SK-N-SH (cell line): Measurements from ENCODE around the gene PPP1R15B. TPM values are rescaled to one million over a fixed set of nuclear protein-coding genes. Genes with fewer than 3 reads are reported as not detected.

Source experiments
- CTCF ChIA-PET: fragments of 300-600, 350-600 bp; formaldehyde crosslinking; extraction: SDS; loops from one replicate; lab custom pipeline; 2021; lab: Yijun Ruan, JAX
- POLR2A ChIA-PET: fragments of 350-600 bp; sonication (Branson Sonifier 250); formaldehyde crosslinking; extraction: SDS; loops from one replicate; lab custom pipeline; 2020; ENCODE audit warnings: antibody characterized with exemption, inconsistent platforms; lab: Yijun Ruan, JAX
- DNase-seq: peaks from one replicate; pipeline ENCODE4 v3.0.0; 2012
- H2AFZ ChIP-seq: fragments of 200-600 bp; sonication (generic); 2 replicates; pipeline ENCODE4 v1.8.1; 2016; ENCODE audit warnings: antibody characterized with exemption, mild to moderate bottlenecking, low read depth
- H3F3A ChIP-seq: fragments of 200-600 bp; sonication (generic); replicated peaks from 2 replicates; pipeline ENCODE3; 2016; ENCODE audit warnings: antibody characterized with exemption, mild to moderate bottlenecking; ENCODE audit not compliant: insufficient read depth
- H3K27ac ChIP-seq, 2 experiments: fragments of 200-500 bp in 1 of 2; fragments of 200-600 bp in 1 of 2; sonication (Bioruptor generic) in 1 of 2; sonication (generic), shearing (Covaris generic) in 1 of 2; 2 replicates each; pipeline versions ENCODE4 v1.5.1 to v1.6.1; 2014 to 2016; ENCODE audit warnings: low read depth in 2 of 2, inconsistent platforms in 1 of 2, low read length in 1 of 2, mild to moderate bottlenecking in 1 of 2, mixed read lengths in 1 of 2
- H3K27me3 ChIP-seq: fragments of 200-600 bp; sonication (generic), shearing (Covaris generic); 2 replicates; pipeline ENCODE4 v1.6.1; 2016; ENCODE audit warnings: mixed run types; ENCODE audit not compliant: insufficient read depth
- H3K36me3 ChIP-seq, 2 experiments: fragments of 200-500 bp in 1 of 2; fragments of 200-600 bp in 1 of 2; sonication (Bioruptor generic) in 1 of 2; sonication (generic) in 1 of 2; replicated peaks in 1 of 2; 2 replicates each; pipeline versions ENCODE3 to v1.5.1; 2014 to 2016; ENCODE audit warnings: low read length in 1 of 2, mild to moderate bottlenecking in 1 of 2; ENCODE audit not compliant: insufficient read depth in 2 of 2, control insufficient read depth in 1 of 2
- H3K4me1 ChIP-seq, 2 experiments: fragments of 200-500 bp in 1 of 2; fragments of 200-600 bp in 1 of 2; sonication (Bioruptor generic) in 1 of 2; sonication (generic), shearing (Covaris generic) in 1 of 2; 2 replicates each; pipeline versions ENCODE4 v1.5.1 to v1.6.1; 2014 to 2016; ENCODE audit warnings: low read depth in 1 of 2, low read length in 1 of 2, mixed run types in 1 of 2; ENCODE audit not compliant: insufficient read depth in 2 of 2, control insufficient read depth in 1 of 2
- H3K4me2 ChIP-seq: fragments of 200-600 bp; sonication (generic), shearing (Covaris generic); 2 replicates; pipeline ENCODE4 v1.6.1; 2017; ENCODE audit warnings: mixed run types
- H3K4me3 ChIP-seq, 2 experiments: fragments of 200-500 bp in 1 of 2; fragments of 200-600 bp in 1 of 2; sonication (Bioruptor generic) in 1 of 2; sonication (generic), shearing (Covaris generic) in 1 of 2; 2 replicates each; pipeline versions ENCODE4 v1.5.1 to v1.8.1; 2014 to 2016; ENCODE audit warnings: low read depth in 2 of 2, inconsistent platforms in 1 of 2, low read length in 1 of 2, mild to moderate bottlenecking in 1 of 2, mixed read lengths in 1 of 2, moderate library complexity in 1 of 2
- H3K79me2 ChIP-seq: fragments of 200-600 bp; sonication (generic); 2 replicates; pipeline ENCODE4 v1.8.1; 2017; ENCODE audit warnings: mild to moderate bottlenecking; ENCODE audit not compliant: insufficient read depth
- H3K9ac ChIP-seq: fragments of 200-600 bp; sonication (generic); 2 replicates; pipeline ENCODE4 v1.6.1; 2017; ENCODE audit warnings: mixed run types
- H3K9me2 ChIP-seq: fragments of 200-600 bp; sonication (generic); 2 replicates; pipeline ENCODE4 v1.6.1; 2017; ENCODE audit warnings: mixed run types
- H3K9me3 ChIP-seq: fragments of 200-600 bp; sonication (generic); 2 replicates; pipeline ENCODE4 v1.6.1; 2017; ENCODE audit warnings: mixed run types, mild to moderate bottlenecking, moderate library complexity
- H4K20me1 ChIP-seq: fragments of 200-600 bp; sonication (generic); 2 replicates; pipeline ENCODE4 v1.6.1; 2017; ENCODE audit warnings: mild to moderate bottlenecking, mixed run types; ENCODE audit not compliant: insufficient read depth
- CHD2 ChIP-seq: fragments of 150-350 bp; IDR thresholded peaks from 2 replicates; pipeline ENCODE4 v1.6.1; 2018; ENCODE audit warnings: low read length; ENCODE audit not compliant: partially characterized antibody
- EZH2phosphoT487 ChIP-seq: fragments of 200-600 bp; sonication (generic); IDR thresholded peaks from 2 replicates; pipeline ENCODE4 v1.6.1; 2017; ENCODE audit warnings: low read depth, mixed run types, mild to moderate bottlenecking, antibody characterized with exemption, moderate library complexity, borderline replicate concordance
- FOSL2 ChIP-seq: IDR thresholded peaks from 2 replicates; pipeline ENCODE4 v1.4.0; 2012; ENCODE audit warnings: low read depth, mild to moderate bottlenecking, moderate library complexity, borderline replicate concordance
- GATA2 ChIP-seq: sonication (generic); formaldehyde crosslinking; IDR thresholded peaks from 2 replicates; pipeline ENCODE4 v1.5.0; 2020; ENCODE audit warnings: mild to moderate bottlenecking, missing genetic modification reagents
- POLR2AphosphoS5 ChIP-seq: IDR thresholded peaks from 2 replicates; pipeline ENCODE4 v1.6.1; 2012; ENCODE audit warnings: low read depth, low read length
- SIN3A ChIP-seq: IDR thresholded peaks from 2 replicates; pipeline ENCODE4 v1.6.1; 2012; ENCODE audit warnings: low read depth, mild to moderate bottlenecking, low read length, moderate library complexity, borderline replicate concordance
- TAF1 ChIP-seq: IDR thresholded peaks from 2 replicates; pipeline ENCODE4 v1.6.1; 2012; ENCODE audit warnings: low read depth, mild to moderate bottlenecking, low read length, moderate library complexity, borderline replicate concordance
- WGBS: methylation state at CpG from one replicate; pipeline ENCODE4 v1.1.6; 2017; ENCODE audit warnings: low lambda C conversion rate; 5-methylcytosine and 5-hydroxymethylcytosine counted together
- polyA plus RNA-seq, 3 experiments: library from polyadenylated mRNA; depleted of rRNA; stranded (reverse); fragments of >200 nt; gene quantifications; 2 replicates each; pipeline ENCODE4 v1.2.3, GENCODE V29; 2012
- TF ChIP-seq, protein P1 (sequence below): fragments of 150-350 bp; IDR thresholded peaks from 2 replicates; pipeline ENCODE4 v1.6.1; 2017; ENCODE audit warnings: antibody characterized with exemption, low read length, low read depth, borderline replicate concordance
- TF ChIP-seq, protein P2 (sequence below): IDR thresholded peaks from 2 replicates; pipeline ENCODE4 v1.4.0; 2012; ENCODE audit warnings: low read depth, borderline replicate concordance

Gene PPP1R15B
- polyA plus RNA-seq, 1 of the 3 experiments (the other 2 are of a cell fraction), result 12.1 TPM

DNA sequence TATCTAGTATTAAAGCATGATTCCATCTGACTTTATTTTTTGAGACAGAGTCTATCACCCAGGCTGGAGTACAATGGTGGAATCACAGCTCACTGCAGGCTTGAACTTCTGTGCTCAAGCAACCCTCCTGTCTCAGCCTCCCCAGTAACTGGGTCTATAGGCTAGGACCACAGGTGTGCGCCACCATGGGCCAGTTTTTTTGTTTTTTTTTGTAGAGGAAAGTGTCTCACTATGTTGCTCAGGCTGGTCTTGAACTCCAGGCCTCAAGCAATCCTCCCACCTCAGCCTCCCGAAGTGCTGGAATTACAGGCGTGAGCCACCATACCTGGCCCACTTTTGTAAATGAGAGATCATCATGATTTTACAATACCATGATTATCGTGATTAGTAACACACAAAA lies 9.2 kb downstream of the PPP1R15B start:
- H3K79me2 ChIP-seq, result peaks cover 67% of the 10 kb centered on the region
- H3K4me1 ChIP-seq, result peaks cover 9 to 13% of the 10 kb centered on the region in 2 experiments; a peak in 3 of 4 replicates
- 95% methylated on average over 4 of the region's 4 CpGs for WGBS
- no peaks in the 10 kb centered on the region for H3K9me3 ChIP-seq
- no peaks in the 10 kb centered on the region for H3K9me2 ChIP-seq
- H3K4me3 ChIP-seq, result no peak overlapping the region
- POLR2A ChIA-PET, result no interaction called here
- TF ChIP-seq TAF1 (no peak), EZH2phosphoT487 (no peak), SIN3A (no peak), GATA2 (CRISPR knock-in tag) (no peak), POLR2AphosphoS5 (no peak), FOSL2 (no peak), CHD2 (no peak)
- TF ChIP-seq, protein P1, sequence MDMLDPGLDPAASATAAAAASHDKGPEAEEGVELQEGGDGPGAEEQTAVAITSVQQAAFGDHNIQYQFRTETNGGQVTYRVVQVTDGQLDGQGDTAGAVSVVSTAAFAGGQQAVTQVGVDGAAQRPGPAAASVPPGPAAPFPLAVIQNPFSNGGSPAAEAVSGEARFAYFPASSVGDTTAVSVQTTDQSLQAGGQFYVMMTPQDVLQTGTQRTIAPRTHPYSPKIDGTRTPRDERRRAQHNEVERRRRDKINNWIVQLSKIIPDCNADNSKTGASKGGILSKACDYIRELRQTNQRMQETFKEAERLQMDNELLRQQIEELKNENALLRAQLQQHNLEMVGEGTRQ, result no peak
- TF ChIP-seq, protein P2, sequence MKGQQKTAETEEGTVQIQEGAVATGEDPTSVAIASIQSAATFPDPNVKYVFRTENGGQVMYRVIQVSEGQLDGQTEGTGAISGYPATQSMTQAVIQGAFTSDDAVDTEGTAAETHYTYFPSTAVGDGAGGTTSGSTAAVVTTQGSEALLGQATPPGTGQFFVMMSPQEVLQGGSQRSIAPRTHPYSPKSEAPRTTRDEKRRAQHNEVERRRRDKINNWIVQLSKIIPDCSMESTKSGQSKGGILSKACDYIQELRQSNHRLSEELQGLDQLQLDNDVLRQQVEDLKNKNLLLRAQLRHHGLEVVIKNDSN, result no peak
- peaks cover 25% of the 10 kb centered on the region for H3F3A ChIP-seq
- H3K27ac ChIP-seq, result no peak overlapping the region
- H3K27me3 ChIP-seq, result no peaks in the 10 kb centered on the region
- CTCF ChIA-PET, result interaction anchor here (0.8 to 8.8 kb wide), 2 partner anchors 237 to 245 kb away, joined by 3 to 135 read pairs; partner anchors contain the start of gene REN
- H2AFZ ChIP-seq, result no peak overlapping the region
- no peak overlapping the region for H3K4me2 ChIP-seq
- no peak overlapping the region for H3K9ac ChIP-seq
- peaks cover 63 to 77% of the 10 kb centered on the region in 2 experiments for H3K36me3 ChIP-seq
- DNase-seq, result no peak
- H4K20me1 ChIP-seq, result peaks cover 67% of the 10 kb centered on the region

DNA sequence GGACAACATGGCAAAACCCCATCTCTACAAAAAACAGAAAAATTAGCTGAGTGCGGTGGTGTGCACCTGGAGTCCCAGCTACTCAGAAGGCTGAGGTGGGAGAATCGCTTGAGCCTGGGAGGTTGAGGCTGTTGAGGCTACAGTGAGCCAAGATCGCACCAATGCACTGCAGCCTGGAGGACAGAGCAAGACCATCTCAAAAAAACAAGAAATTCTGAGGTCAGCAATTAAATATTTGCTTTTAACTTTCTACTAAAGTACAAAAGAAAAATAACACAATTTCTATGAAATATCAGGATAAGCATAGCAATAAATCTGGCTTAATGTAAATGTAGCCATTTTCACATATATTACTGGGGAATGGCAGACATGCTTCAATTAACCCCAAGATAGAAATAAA lies 9.9 kb downstream of the PPP1R15B start:
- no peaks in the 10 kb centered on the region for H3K9me3 ChIP-seq
- POLR2A ChIA-PET, result no interaction called here

More for the DNA sequence above, 9.9 kb downstream of the PPP1R15B start:
- Histone ChIP-seq H3K9ac (no peak overlapping the region), H4K20me1 (peaks cover 61% of the 10 kb centered on the region), H3K27me3 (no peaks in the 10 kb centered on the region), H3F3A (peaks cover 27% of the 10 kb centered on the region), H3K9me2 (no peaks in the 10 kb centered on the region), H3K4me1 (peaks cover 9% of the 10 kb centered on the region in 2 experiments; a peak in 3 of 4 replicates), H3K36me3 (peaks cover 57 to 75% of the 10 kb centered on the region in 2 experiments), H3K4me2 (no peak overlapping the region), H3K4me3 (no peak overlapping the region), H3K79me2 (peaks cover 60% of the 10 kb centered on the region), H3K27ac (no peak overlapping the region), H2AFZ (no peak overlapping the region)
- no peak for DNase-seq
- TF ChIP-seq TAF1, result no peak
- TF ChIP-seq POLR2AphosphoS5, result no peak
- 93% methylated on average over 3 of the region's 3 CpGs for WGBS
- CTCF ChIA-PET, result interaction anchor here (1.3 to 8.8 kb wide), 3 partner anchors 44 to 237 kb away, joined by 3 to 135 read pairs (median 5); partner anchors contain the start of gene REN
